CD14-positive monocyte (primary cell): ENCODE data around the gene SLC9A8. TPM values are rescaled to one million over a fixed set of nuclear protein-coding genes. Genes with fewer than 3 reads are reported as not detected.

Experiments used
- DNase-seq, 3 donors: peaks; one replicate each; pipeline ENCODE4 v3.0.0-alpha.2; 2011 to 2022
- H2AFZ ChIP-seq: 2 replicates; pipeline ENCODE4 v1.6.0; 2012; ENCODE audit warnings: mild to moderate bottlenecking, low read depth, low read length, inconsistent platforms; ENCODE audit not compliant: insufficient read depth, poor library complexity, severe bottlenecking
- H3K27ac ChIP-seq, 2 donors: 1 replicate in 1 of 2; 2 replicates in 1 of 2; pipeline ENCODE4 v1.5.1; 2012 to 2013; ENCODE audit warnings: low read length in 2 of 2, control low read depth in 1 of 2, inconsistent platforms in 1 of 2, low read depth in 1 of 2, mild to moderate bottlenecking in 1 of 2
- H3K27me3 ChIP-seq, 2 donors: one replicate each; pipeline versions ENCODE4 v1.6.0 to v1.6.1; 2011 to 2013; ENCODE audit warnings: low read length in 2 of 2; ENCODE audit not compliant: control insufficient read depth in 2 of 2, insufficient read depth in 2 of 2
- H3K36me3 ChIP-seq, 2 donors: replicated peaks in 1 of 2; 1 replicate in 1 of 2; 2 replicates in 1 of 2; pipeline versions ENCODE4 v1.5.1 to v1.6.1; 2012 to 2013; ENCODE audit warnings: low read length in 2 of 2, control low read depth in 1 of 2, inconsistent platforms in 1 of 2, mild to moderate bottlenecking in 1 of 2; ENCODE audit not compliant: insufficient read depth in 2 of 2, control insufficient read depth in 1 of 2
- H3K4me1 ChIP-seq, 2 donors: 1 replicate in 1 of 2; 2 replicates in 1 of 2; pipeline versions ENCODE4 v1.5.1 to v1.6.1; 2012 to 2013; ENCODE audit warnings: low read length in 2 of 2, control low read depth in 1 of 2, inconsistent platforms in 1 of 2, mild to moderate bottlenecking in 1 of 2, moderate library complexity in 1 of 2; ENCODE audit not compliant: insufficient read depth in 2 of 2, control insufficient read depth in 1 of 2
- H3K4me2 ChIP-seq: replicated peaks from 2 replicates; pipeline ENCODE3; 2012; ENCODE audit warnings: low read length, moderate library complexity, mild to moderate bottlenecking; ENCODE audit not compliant: poor library complexity, severe bottlenecking; ENCODE audit errors: extremely low read depth
- H3K4me3 ChIP-seq, 3 experiments: fragments of 200-600 bp in 1 of 3; sonication (generic) in 1 of 3; replicated peaks in 1 of 3; 1 replicate in 2 of 3; 2 replicates in 1 of 3; pipeline ENCODE4 v1.5.1; 2011 to 2013; ENCODE audit warnings: low read length in 3 of 3, mild to moderate bottlenecking in 3 of 3, control low read depth in 2 of 3, low read depth in 2 of 3, inconsistent platforms in 1 of 3, moderate library complexity in 1 of 3
- H3K79me2 ChIP-seq: 2 replicates; pipeline ENCODE4 v1.6.0; 2012; ENCODE audit warnings: mild to moderate bottlenecking, control low read depth, inconsistent platforms, low read length, moderate library complexity; ENCODE audit not compliant: insufficient read depth
- H3K9ac ChIP-seq: 2 replicates; pipeline ENCODE4 v1.6.0; 2017; ENCODE audit warnings: low read length, mild to moderate bottlenecking; ENCODE audit not compliant: insufficient read depth, poor library complexity, severe bottlenecking
- H3K9me3 ChIP-seq, 2 donors: replicated peaks in 1 of 2; 1 replicate in 1 of 2; 2 replicates in 1 of 2; pipeline versions ENCODE4 v1.5.1 to v1.6.1; 2012 to 2013; ENCODE audit warnings: low read length in 2 of 2, control low read depth in 1 of 2; ENCODE audit not compliant: control insufficient read depth in 1 of 2, insufficient read depth in 1 of 2
- H4K20me1 ChIP-seq: 2 replicates; pipeline ENCODE4 v1.6.0; 2012; ENCODE audit warnings: mild to moderate bottlenecking, low read length, control low read depth, moderate library complexity; ENCODE audit not compliant: insufficient read depth
- H3K27ac Mint-ChIP-seq, 7 donors: one replicate each; pipeline ENCODE4 v1.8.0; 2020; ENCODE audit warnings: mild to moderate bottlenecking in 7 of 7, mixed read lengths in 7 of 7, moderate library complexity in 6 of 7, inconsistent platforms in 2 of 7
- H3K27me3 Mint-ChIP-seq, 3 donors: one replicate each; pipeline ENCODE4 v1.8.0; 2021 to 2022; ENCODE audit warnings: low read depth in 3 of 3, mild to moderate bottlenecking in 3 of 3, mixed read lengths in 3 of 3, moderate library complexity in 3 of 3, inconsistent platforms in 1 of 3
- H3K36me3 Mint-ChIP-seq, 2 donors: one replicate each; pipeline ENCODE4 v1.8.0; 2020; ENCODE audit warnings: mixed read lengths in 2 of 2, inconsistent platforms in 1 of 2, mild to moderate bottlenecking in 1 of 2
- H3K4me1 Mint-ChIP-seq: one replicate; pipeline ENCODE4 v1.8.0; 2020; ENCODE audit warnings: mild to moderate bottlenecking, mixed read lengths
- H3K4me3 Mint-ChIP-seq, 2 donors: one replicate each; pipeline ENCODE4 v1.8.0; 2020; ENCODE audit warnings: mild to moderate bottlenecking in 2 of 2, mixed read lengths in 2 of 2, moderate library complexity in 1 of 2
- H3K9me3 Mint-ChIP-seq, 7 donors: one replicate each; pipeline ENCODE4 v1.8.0; 2020 to 2022; ENCODE audit warnings: mixed read lengths in 7 of 7, mild to moderate bottlenecking in 6 of 7, moderate library complexity in 6 of 7, inconsistent platforms in 2 of 7
- CTCF ChIP-seq: fragments of 200-600 bp; IDR thresholded peaks from one replicate; pipeline ENCODE4 v1.8.0; 2022; ENCODE audit warnings: antibody characterized with exemption, mild to moderate bottlenecking
- WGBS: methylation state at CpG from one replicate; pipeline ENCODE4 v1.1.5; 2013; ENCODE audit warnings: missing lambda C conversion rate; ENCODE audit not compliant: insufficient coverage; 5-methylcytosine and 5-hydroxymethylcytosine counted together
- intact Hi-C, 2 donors: fragments of 100-400 bp; cut with micrococcal nuclease; formaldehyde crosslinking; loops; one replicate each; pipeline versions ENCODE4 v1.15.0 to v1.15.1; 2023
- polyA plus RNA-seq, 3 donors: library from polyadenylated mRNA; depleted of rRNA in 1 of 3; unstranded in 2 of 3; stranded (reverse) in 1 of 3; fragments of 300-500 nt in 2 of 3; fragments of >200 nt in 1 of 3; fragmentation: Illumina TruSeq in 2 of 3; gene quantifications; 1 replicate in 2 of 3; 2 replicates in 1 of 3; pipeline ENCODE4 v1.2.3, GENCODE V29; 2012 to 2021

SLC9A8 gene
- polyA plus RNA-seq, 3 donors, result 3.0 to 14.6 (median 3.3) TPM

- no peak for TF ChIP-seq CTCF
- Mint-ChIP-seq H3K4me3 (no peak overlapping the region), H3K27me3 (peaks cover 0 to 2% (median 0%) of the 10 kb centered on the region in 3 donors), H3K27ac (no peak overlapping the region), H3K36me3 (no peaks in the 10 kb centered on the region), H3K4me1 (peaks cover 22% of the 10 kb centered on the region), H3K9me3 (peaks cover 0 to 2% (median 0%) of the 10 kb centered on the region in 7 donors)
- peaks cover 25% of the 10 kb centered on the region in 2 donors for H3K4me1 ChIP-seq
- DNase-seq, result no peak
- intact Hi-C loops, result no loop called here
- 100% methylated on average over 1 of the region's 2 CpGs for WGBS
- H3K4me3 ChIP-seq, result no peak overlapping the region
- H4K20me1 ChIP-seq, result no peaks in the 10 kb centered on the region
- no peaks in the 10 kb centered on the region for H3K36me3 ChIP-seq
- H3K27ac ChIP-seq, result no peak overlapping the region
- H3K4me2 ChIP-seq, result no peak overlapping the region
- H2AFZ ChIP-seq, result no peak overlapping the region
- H3K9me3 ChIP-seq, result no peaks in the 10 kb centered on the region
- no peaks in the 10 kb centered on the region for H3K27me3 ChIP-seq
- peaks cover 9% of the 10 kb centered on the region for H3K79me2 ChIP-seq
- H3K9ac ChIP-seq, result no peak overlapping the region
Measured at GRCh38 chr20:49919461-49919860, 106.8 kb downstream of the SLC9A8 start.

- H3K27me3 Mint-ChIP-seq, result peaks cover 0 to 2% (median 0%) of the 10 kb centered on the region in 3 donors
- intact Hi-C loops, result no loop called here
- WGBS, result 87% methylated on average over 3 of the region's 4 CpGs
- Histone ChIP-seq H3K79me2 (no peaks in the 10 kb centered on the region), H3K9ac (no peak overlapping the region), H3K27me3 (no peaks in the 10 kb centered on the region), H3K4me3 (no peak overlapping the region), H2AFZ (no peak overlapping the region), H3K27ac (no peak overlapping the region), H3K4me1 (peaks cover 10 to 19% of the 10 kb centered on the region in 2 donors), H3K9me3 (no peaks in the 10 kb centered on the region), H3K4me2 (no peak overlapping the region), H4K20me1 (no peaks in the 10 kb centered on the region), H3K36me3 (no peaks in the 10 kb centered on the region)
- H3K27ac Mint-ChIP-seq, result no peak overlapping the region
- H3K9me3 Mint-ChIP-seq, result no peaks in the 10 kb centered on the region
- no peak for TF ChIP-seq CTCF
- no peak for DNase-seq
- H3K36me3 Mint-ChIP-seq, result no peaks in the 10 kb centered on the region
- H3K4me1 Mint-ChIP-seq, result peaks cover 12% of the 10 kb centered on the region
- H3K4me3 Mint-ChIP-seq, result no peak overlapping the region
Measured at GRCh38 chr20:49924247-49924646, 111.6 kb downstream of the SLC9A8 start.
